GM19372 (cell line): ENCODE data around the gene CSNK2B.

Source experiments
- ATAC-seq: cut with Tn5 transposase; IDR thresholded peaks from one replicate; pipeline ENCODE4 v1.9.1; 2021; ENCODE audit warnings: mild to moderate bottlenecking, low read depth, moderate library complexity; ENCODE audit not compliant: unreplicated experiment

The CSNK2B gene

GRCh38 chr6:31665501-31666336 is at the start of gene CSNK2B:
Gene CSNK2B (plus strand): TSS chr6:31666080. CDS start chr6:31666832, 752 bp downstream.
- peak; percentile 85 for ATAC-seq

GRCh38 chr6:31617010-31617409 is 48.9 kb upstream of the CSNK2B start:
- ATAC-seq = no peak

- ATAC-seq = peak; percentile 87
Observed at GRCh38 chr6:31619805-31620585, 45.9 kb upstream of the CSNK2B start.

GRCh38 chr6:31620586-31621319 is 45.1 kb upstream of the CSNK2B start, which contains the start of gene PRRC2A:
Gene PRRC2A (plus strand): TSS chr6:31620715. CDS start chr6:31622790, 2,075 bp downstream.
- peak; percentile 39 for ATAC-seq

GRCh38 chr6:31621320-31621939 is 44.5 kb upstream of the CSNK2B start:
- no peak for ATAC-seq

GRCh38 chr6:31621991-31622390 is 43.9 kb upstream of the CSNK2B start:
- ATAC-seq = no peak

- no peak for ATAC-seq
Observed at GRCh38 chr6:31622684-31623091, 43.2 kb upstream of the CSNK2B start.

GRCh38 chr6:31624070-31624469 is 41.8 kb upstream of the CSNK2B start:
- ATAC-seq = no peak

- no peak for ATAC-seq
Observed at GRCh38 chr6:31626952-31627351, 38.9 kb upstream of the CSNK2B start.

- ATAC-seq = no peak
Observed at GRCh38 chr6:31627690-31628287, 38.1 kb upstream of the CSNK2B start.

- no peak for ATAC-seq
Observed at GRCh38 chr6:31629014-31629413, 36.9 kb upstream of the CSNK2B start.

GRCh38 chr6:31630177-31630934 is 35.5 kb upstream of the CSNK2B start:
- no peak for ATAC-seq

GRCh38 chr6:31631209-31631608 is 34.7 kb upstream of the CSNK2B start:
- ATAC-seq = no peak

GRCh38 chr6:31631681-31632278 is 34.1 kb upstream of the CSNK2B start:
- no peak for ATAC-seq

- ATAC-seq = no peak
Observed at GRCh38 chr6:31632279-31632946, 33.5 kb upstream of the CSNK2B start.

GRCh38 chr6:31633447-31633846 is 32.4 kb upstream of the CSNK2B start:
- ATAC-seq = no peak

GRCh38 chr6:31634131-31634530 is 31.7 kb upstream of the CSNK2B start:
- no peak for ATAC-seq

GRCh38 chr6:31634969-31635575 is 30.8 kb upstream of the CSNK2B start:
- no peak for ATAC-seq
